GM12878 (cell line): ENCODE results near the gene USP31.

Experiments used
- POLR2A ChIP-seq: IDR thresholded peaks from 2 replicates; pipeline ENCODE4 v1.6.1; 2011; ENCODE audit warnings: low read depth, mild to moderate bottlenecking, low read length
- YY1 ChIP-seq: IDR thresholded peaks from 2 replicates; pipeline ENCODE4 v1.6.1; 2011; ENCODE audit warnings: low read depth, mild to moderate bottlenecking, low read length
- TF ChIP-seq, protein P1 (sequence below), 3 experiments: IDR thresholded peaks in 2 of 3; conservative IDR thresholded peaks in 1 of 3; 2 replicates each; pipeline ENCODE4 v1.5.1; 2011; ENCODE audit warnings: low read depth in 3 of 3, low read length in 3 of 3, mild to moderate bottlenecking in 3 of 3, control low read depth in 2 of 3, moderate library complexity in 2 of 3, inconsistent platforms in 1 of 3, mixed read lengths in 1 of 3; ENCODE audit not compliant: control insufficient read depth in 2 of 3, insufficient read depth in 1 of 3; ENCODE audit errors: extremely low read depth in 1 of 3

DNA sequence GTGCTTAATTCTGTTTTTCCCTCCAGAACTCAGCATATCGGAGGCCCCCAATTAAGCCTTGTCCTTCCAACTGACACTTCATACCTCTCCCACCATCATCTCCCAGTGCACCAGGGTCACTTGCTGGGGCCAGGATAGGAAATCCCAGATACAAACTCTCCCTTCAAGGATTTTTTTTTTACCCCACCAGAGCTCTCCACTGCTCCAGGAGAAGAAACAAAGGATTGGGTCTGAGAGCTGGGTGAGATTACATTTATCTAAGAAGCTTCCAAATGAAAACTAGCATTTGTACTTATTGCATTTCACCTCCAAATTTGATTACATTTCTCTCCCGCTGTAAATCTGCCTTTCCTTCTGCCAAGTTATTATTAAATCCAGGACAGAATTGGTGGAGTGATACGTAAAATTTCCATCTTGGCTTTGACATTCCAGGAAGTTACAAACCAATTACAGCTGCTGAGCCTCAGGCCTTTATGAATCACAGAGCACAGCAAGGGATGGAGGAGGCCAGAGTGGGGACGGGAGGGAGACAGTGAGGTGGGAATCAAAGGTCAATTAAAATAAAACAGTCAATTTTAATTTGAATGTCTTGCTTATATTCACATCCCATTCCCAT is 123.5 kb downstream of the USP31 start:
- TF ChIP-seq YY1 (no peak), POLR2A (no peak)
- TF ChIP-seq, protein P1, sequence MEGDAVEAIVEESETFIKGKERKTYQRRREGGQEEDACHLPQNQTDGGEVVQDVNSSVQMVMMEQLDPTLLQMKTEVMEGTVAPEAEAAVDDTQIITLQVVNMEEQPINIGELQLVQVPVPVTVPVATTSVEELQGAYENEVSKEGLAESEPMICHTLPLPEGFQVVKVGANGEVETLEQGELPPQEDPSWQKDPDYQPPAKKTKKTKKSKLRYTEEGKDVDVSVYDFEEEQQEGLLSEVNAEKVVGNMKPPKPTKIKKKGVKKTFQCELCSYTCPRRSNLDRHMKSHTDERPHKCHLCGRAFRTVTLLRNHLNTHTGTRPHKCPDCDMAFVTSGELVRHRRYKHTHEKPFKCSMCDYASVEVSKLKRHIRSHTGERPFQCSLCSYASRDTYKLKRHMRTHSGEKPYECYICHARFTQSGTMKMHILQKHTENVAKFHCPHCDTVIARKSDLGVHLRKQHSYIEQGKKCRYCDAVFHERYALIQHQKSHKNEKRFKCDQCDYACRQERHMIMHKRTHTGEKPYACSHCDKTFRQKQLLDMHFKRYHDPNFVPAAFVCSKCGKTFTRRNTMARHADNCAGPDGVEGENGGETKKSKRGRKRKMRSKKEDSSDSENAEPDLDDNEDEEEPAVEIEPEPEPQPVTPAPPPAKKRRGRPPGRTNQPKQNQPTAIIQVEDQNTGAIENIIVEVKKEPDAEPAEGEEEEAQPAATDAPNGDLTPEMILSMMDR (IDR thresholded peaks at IDR 0.05 in 2 of 3, conservative IDR thresholded peaks at IDR 0.05 in 1 of 3; ENCODE audit: control insufficient read depth in 2 of 3, extremely low read depth in 1 of 3, insufficient read depth in 1 of 3, low read depth in 3 of 3, low read length in 3 of 3) = no peak
